Neutrophil (primary cell): Measurements from ENCODE around the gene PLXNA2.

ENCODE experiments used
- H3K27ac ChIP-seq: fragments of 200-600 bp; sonication (generic); 2 replicates; pipeline ENCODE4 v1.5.1; 2016; ENCODE audit warnings: mild to moderate bottlenecking, moderate library complexity
- H3K27me3 ChIP-seq: fragments of 200-600 bp; sonication (generic); 2 replicates; pipeline ENCODE4 v1.6.0; 2016; ENCODE audit warnings: mild to moderate bottlenecking
- H3K36me3 ChIP-seq: fragments of 200-600 bp; sonication (generic); 2 replicates; pipeline ENCODE4 v1.5.1; 2017
- H3K4me1 ChIP-seq, 2 experiments: fragments of 200-600 bp in 1 of 2; sonication (generic) in 1 of 2; 1 replicate in 1 of 2; 2 replicates in 1 of 2; pipeline versions ENCODE4 v1.5.1 to v1.6.1; 2013 to 2016; ENCODE audit warnings: low read depth in 1 of 2, low read length in 1 of 2, mild to moderate bottlenecking in 1 of 2, moderate library complexity in 1 of 2; ENCODE audit not compliant: control insufficient read depth in 1 of 2, insufficient read depth in 1 of 2
- H3K4me3 ChIP-seq, 2 experiments: fragments of 200-600 bp in 1 of 2; sonication (generic) in 1 of 2; 1 replicate in 1 of 2; 2 replicates in 1 of 2; pipeline ENCODE4 v1.5.1; 2013 to 2016; ENCODE audit warnings: low read depth in 1 of 2, low read length in 1 of 2, mild to moderate bottlenecking in 1 of 2, moderate library complexity in 1 of 2
- H3K9me3 ChIP-seq: fragments of 200-600 bp; sonication (generic); 2 replicates; pipeline ENCODE4 v1.5.1; 2016
- TF ChIP-seq, protein P1 (sequence below): fragments of 200-600 bp; sonication (generic); IDR thresholded peaks from 2 replicates; pipeline ENCODE4 v1.5.1; 2016; ENCODE audit warnings: antibody characterized with exemption

PLXNA2 gene

DNA sequence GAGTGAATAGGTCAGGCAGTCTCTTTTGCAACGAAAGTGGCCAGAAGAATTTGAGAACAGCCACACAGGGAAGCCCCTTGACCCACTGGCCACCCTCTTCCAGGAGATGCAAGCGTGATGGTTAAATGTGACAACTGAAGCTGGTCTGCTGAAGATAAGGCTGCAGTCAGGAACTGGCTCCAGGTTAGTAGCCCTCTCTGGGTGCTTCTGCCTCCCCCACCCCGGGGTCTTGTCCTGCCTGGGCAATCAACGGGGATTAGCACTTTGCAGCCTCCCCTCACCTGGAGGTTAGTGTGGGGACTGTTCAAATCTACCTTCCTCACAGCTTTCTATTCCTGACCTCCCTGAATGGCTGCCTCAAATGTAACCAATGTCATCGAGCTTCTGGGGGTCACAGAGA lies 125.9 kb downstream of the PLXNA2 start:
- no peaks in the 10 kb centered on the region for H3K4me1 ChIP-seq
- no peak overlapping the region for H3K4me3 ChIP-seq
- no peaks in the 10 kb centered on the region for H3K27me3 ChIP-seq
- no peaks in the 10 kb centered on the region for H3K36me3 ChIP-seq
- TF ChIP-seq, protein P1, sequence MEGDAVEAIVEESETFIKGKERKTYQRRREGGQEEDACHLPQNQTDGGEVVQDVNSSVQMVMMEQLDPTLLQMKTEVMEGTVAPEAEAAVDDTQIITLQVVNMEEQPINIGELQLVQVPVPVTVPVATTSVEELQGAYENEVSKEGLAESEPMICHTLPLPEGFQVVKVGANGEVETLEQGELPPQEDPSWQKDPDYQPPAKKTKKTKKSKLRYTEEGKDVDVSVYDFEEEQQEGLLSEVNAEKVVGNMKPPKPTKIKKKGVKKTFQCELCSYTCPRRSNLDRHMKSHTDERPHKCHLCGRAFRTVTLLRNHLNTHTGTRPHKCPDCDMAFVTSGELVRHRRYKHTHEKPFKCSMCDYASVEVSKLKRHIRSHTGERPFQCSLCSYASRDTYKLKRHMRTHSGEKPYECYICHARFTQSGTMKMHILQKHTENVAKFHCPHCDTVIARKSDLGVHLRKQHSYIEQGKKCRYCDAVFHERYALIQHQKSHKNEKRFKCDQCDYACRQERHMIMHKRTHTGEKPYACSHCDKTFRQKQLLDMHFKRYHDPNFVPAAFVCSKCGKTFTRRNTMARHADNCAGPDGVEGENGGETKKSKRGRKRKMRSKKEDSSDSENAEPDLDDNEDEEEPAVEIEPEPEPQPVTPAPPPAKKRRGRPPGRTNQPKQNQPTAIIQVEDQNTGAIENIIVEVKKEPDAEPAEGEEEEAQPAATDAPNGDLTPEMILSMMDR = no peak
- H3K27ac ChIP-seq = no peak overlapping the region
- no peaks in the 10 kb centered on the region for H3K9me3 ChIP-seq

DNA sequence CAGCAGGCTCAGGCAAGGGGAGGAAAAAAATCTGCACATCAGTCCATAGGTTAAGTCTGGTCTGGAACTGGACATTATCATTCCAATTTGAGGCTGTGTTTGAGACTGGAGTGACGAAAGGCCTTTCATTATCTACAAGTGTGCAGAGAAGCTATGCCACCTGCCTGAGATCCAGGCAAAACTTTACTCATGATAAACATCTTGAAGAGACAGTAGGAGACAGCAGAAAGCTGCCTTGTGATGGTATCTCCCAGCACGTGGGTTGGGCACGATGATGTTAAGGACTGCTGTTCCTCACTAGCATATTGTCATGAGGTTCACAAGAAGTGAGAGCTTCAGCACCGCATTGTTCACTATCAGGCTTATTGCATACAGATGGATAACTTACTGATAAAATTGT lies 126.4 kb downstream of the PLXNA2 start:
- Histone ChIP-seq H3K27me3 (no peaks in the 10 kb centered on the region), H3K36me3 (no peaks in the 10 kb centered on the region), H3K4me3 (no peak overlapping the region), H3K9me3 (no peaks in the 10 kb centered on the region), H3K4me1 (no peaks in the 10 kb centered on the region), H3K27ac (no peak overlapping the region)
- TF ChIP-seq, protein P1 = no peak

DNA sequence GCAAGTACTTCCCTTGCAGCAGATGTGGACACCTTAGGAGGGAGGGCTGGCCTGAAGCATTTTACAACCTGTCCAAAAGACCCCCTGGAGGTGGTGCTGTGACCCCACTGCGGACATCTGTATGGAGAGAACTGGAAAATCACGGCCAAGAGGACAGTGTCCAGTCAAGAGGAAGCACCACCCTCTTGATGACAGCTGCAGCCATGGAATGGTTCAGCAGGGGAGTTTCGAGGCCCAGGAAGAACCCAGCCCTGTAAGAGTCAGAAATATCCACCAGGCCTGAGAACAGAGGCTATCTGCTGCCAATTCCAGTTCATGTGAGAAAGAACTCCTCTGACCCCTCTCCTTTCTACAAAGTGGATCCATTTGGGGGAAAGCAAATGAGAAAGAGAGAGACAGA lies 126.8 kb downstream of the PLXNA2 start:
- H3K36me3 ChIP-seq = no peaks in the 10 kb centered on the region
- H3K27me3 ChIP-seq = no peaks in the 10 kb centered on the region
- no peaks in the 10 kb centered on the region for H3K4me1 ChIP-seq
- H3K4me3 ChIP-seq = no peak overlapping the region
- no peak overlapping the region for H3K27ac ChIP-seq
- TF ChIP-seq, protein P1 = no peak
- no peaks in the 10 kb centered on the region for H3K9me3 ChIP-seq

DNA sequence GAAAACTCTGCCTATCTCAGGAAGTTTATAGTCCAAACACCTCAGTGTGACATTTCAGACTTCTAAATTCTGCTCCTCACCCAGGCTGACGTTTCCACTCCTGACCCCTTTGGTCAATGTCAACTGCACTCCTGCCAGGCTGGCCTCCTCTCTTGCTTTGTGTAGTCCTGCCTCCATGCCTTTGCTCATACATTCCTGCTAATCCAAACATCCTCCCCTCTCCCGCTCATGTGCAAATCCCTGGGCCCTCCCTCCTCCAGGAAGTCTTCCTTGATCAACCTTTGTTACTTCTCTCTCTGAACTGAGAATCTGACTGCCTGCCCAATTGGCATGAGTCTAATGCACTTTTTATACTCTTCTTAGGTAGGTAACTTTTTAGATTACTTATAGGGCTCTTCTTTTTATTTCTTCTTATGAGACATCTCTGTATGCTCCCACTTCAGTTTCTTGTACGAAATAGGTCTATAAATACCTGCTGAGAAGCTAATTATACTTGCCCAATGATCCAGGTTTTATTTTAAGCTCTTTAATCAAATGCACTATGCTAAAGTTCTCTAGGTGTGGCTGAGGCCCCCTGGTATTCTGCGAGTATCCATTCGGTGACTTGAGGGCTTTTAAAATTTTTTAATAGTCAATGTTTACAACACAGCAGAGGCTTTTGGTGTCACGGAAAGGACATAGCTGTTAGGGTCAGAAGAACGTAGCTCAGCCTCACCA lies 128.1 kb downstream of the PLXNA2 start:
- H3K36me3 ChIP-seq = no peaks in the 10 kb centered on the region
- no peak overlapping the region for H3K27ac ChIP-seq
- no peaks in the 10 kb centered on the region for H3K9me3 ChIP-seq
- no peaks in the 10 kb centered on the region for H3K4me1 ChIP-seq
- TF ChIP-seq, protein P1 = no peak
- no peak overlapping the region for H3K4me3 ChIP-seq
- no peaks in the 10 kb centered on the region for H3K27me3 ChIP-seq

DNA sequence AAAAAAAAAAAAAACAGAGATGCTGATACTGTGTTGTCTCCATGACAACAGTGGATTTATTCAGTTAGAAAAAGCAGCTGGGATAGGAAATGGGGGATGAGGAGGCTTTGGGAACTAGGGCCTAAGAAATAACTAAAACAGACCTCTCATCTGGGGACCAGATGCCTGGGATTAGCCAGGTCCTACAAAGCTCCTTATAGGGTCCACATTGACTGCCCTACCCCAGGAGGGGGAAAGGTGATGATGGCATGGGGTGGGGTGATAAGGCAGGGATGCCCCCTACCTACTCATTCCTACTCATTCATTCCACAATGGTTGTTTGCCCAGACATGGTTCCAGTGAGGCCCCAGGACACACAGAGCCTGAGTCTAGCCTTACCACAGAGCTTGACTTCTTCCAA lies 131.2 kb downstream of the PLXNA2 start:
- Histone ChIP-seq H3K36me3 (no peaks in the 10 kb centered on the region), H3K27me3 (no peaks in the 10 kb centered on the region), H3K4me3 (no peak overlapping the region), H3K4me1 (no peaks in the 10 kb centered on the region), H3K9me3 (no peaks in the 10 kb centered on the region), H3K27ac (no peak overlapping the region)
- TF ChIP-seq, protein P1 = no peak

DNA sequence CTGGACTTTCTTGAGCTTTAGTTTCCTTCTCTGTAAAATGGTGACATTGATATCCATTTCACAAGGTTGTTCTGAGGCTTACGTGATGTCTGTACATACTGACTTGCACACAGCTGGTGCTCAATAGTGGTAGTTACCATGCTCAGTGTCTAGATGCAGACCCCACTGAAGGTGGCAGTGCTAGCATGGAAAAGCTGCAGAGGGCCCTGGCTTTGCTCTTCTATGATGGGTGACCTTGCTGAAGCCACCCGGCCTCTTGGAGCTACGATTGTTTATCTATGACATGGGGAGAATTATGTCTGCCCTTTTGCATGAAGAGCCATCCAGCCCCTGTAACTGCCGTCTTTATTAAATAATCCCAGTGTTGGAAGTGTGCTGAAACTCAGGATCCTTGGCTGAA lies 131.8 kb downstream of the PLXNA2 start:
- Histone ChIP-seq H3K27me3 (no peaks in the 10 kb centered on the region), H3K36me3 (no peaks in the 10 kb centered on the region), H3K9me3 (no peaks in the 10 kb centered on the region), H3K27ac (no peak overlapping the region), H3K4me3 (no peak overlapping the region), H3K4me1 (no peaks in the 10 kb centered on the region)
- TF ChIP-seq, protein P1 = no peak
